HG02642 (cell line): ENCODE data around the gene EXOC4.

Source experiments
- ATAC-seq: cut with Tn5 transposase; IDR thresholded peaks from one replicate; pipeline ENCODE4 v1.9.1; 2021; ENCODE audit warnings: mild to moderate bottlenecking; ENCODE audit not compliant: unreplicated experiment, poor library complexity

EXOC4 gene

GRCh38 chr7:133646472-133647315, 393.8 kb downstream of the EXOC4 start:
- no peak for ATAC-seq

GRCh38 chr7:133649593-133649992, 396.7 kb downstream of the EXOC4 start:
- ATAC-seq = no peak

GRCh38 chr7:133650069-133650468, 397.2 kb downstream of the EXOC4 start:
- ATAC-seq = no peak

GRCh38 chr7:133650487-133651300, 397.8 kb downstream of the EXOC4 start:
- no peak for ATAC-seq

- ATAC-seq = no peak
These were observed 399.7 kb downstream of the EXOC4 start for GRCh38 chr7:133652547-133652946.

- ATAC-seq = no peak
These were observed 401.7 kb downstream of the EXOC4 start for GRCh38 chr7:133654547-133654946.

GRCh38 chr7:133662276-133662675, 409.4 kb downstream of the EXOC4 start:
- no peak for ATAC-seq

- ATAC-seq = no peak
These were observed 410.0 kb downstream of the EXOC4 start for GRCh38 chr7:133662830-133663229.

GRCh38 chr7:133664528-133664927, 411.6 kb downstream of the EXOC4 start:
- no peak for ATAC-seq

- no peak for ATAC-seq
These were observed 415.6 kb downstream of the EXOC4 start for GRCh38 chr7:133668296-133669060.

GRCh38 chr7:133669061-133669455, 416.2 kb downstream of the EXOC4 start:
- ATAC-seq = no peak

- ATAC-seq = no peak
These were observed 417.4 kb downstream of the EXOC4 start for GRCh38 chr7:133670250-133670649.

- no peak for ATAC-seq
These were observed 420.0 kb downstream of the EXOC4 start for GRCh38 chr7:133672866-133673265.

GRCh38 chr7:133674079-133674763, 421.3 kb downstream of the EXOC4 start:
- no peak for ATAC-seq

GRCh38 chr7:133675510-133676218, 422.8 kb downstream of the EXOC4 start:
- no peak for ATAC-seq

GRCh38 chr7:133676805-133677370, 424.0 kb downstream of the EXOC4 start:
- no peak for ATAC-seq

GRCh38 chr7:133678137-133678814, 425.4 kb downstream of the EXOC4 start:
- no peak for ATAC-seq

GRCh38 chr7:133679977-133680376, 427.1 kb downstream of the EXOC4 start:
- ATAC-seq = no peak

GRCh38 chr7:133681529-133681928, 428.7 kb downstream of the EXOC4 start:
- ATAC-seq = no peak
